Measurements from ENCODE around the gene TET1.
A peak's percentile ranks its signal among the peaks of the same experiment; 100 is the strongest.
"Not testable (repeated sequence)": the region's sequence is repeated elsewhere in the genome, so short reads cannot be mapped to it uniquely, and the experiment has no call there.

The TET1 gene

GRCh38 chr10:68560186-68560942 lies at the start of gene TET1:
Gene TET1 (plus strand): TSS chr10:68560337. CDS start chr10:68572339, 12,002 bp downstream.
- H3K27ac ChIP-seq, result no peak within 1 kb of the TSS
- DNase-seq (ENCODE audit: low read depth, low spot score), result no peak

GRCh38 chr10:68516216-68516615 lies 43.9 kb upstream of the TET1 start:
- peak overlapping the region; percentile 75 for H3K27ac ChIP-seq

GRCh38 chr10:68516766-68517165 lies 43.4 kb upstream of the TET1 start:
- peak overlapping the region; percentile 75 for H3K27ac ChIP-seq
- DNase-seq (ENCODE audit: low read depth, low spot score), result no peak

More at GRCh38 chr10:68516216-68516615, 43.9 kb upstream of the TET1 start:
- DNase-seq (ENCODE audit: low read depth, low spot score), result not testable (repeated sequence)

- peak overlapping the region; percentile 75 for H3K27ac ChIP-seq
- no peak for DNase-seq (ENCODE audit: low read depth, low spot score)
Observed at GRCh38 chr10:68517188-68517587, 42.9 kb upstream of the TET1 start.

- DNase-seq (ENCODE audit: low read depth, low spot score); H3K27ac ChIP-seq: not testable (repeated sequence)
Observed at GRCh38 chr10:68518609-68519008, 41.5 kb upstream of the TET1 start.

GRCh38 chr10:68525490-68526038 lies 34.6 kb upstream of the TET1 start:
- peak overlapping the region; percentile 83 for H3K27ac ChIP-seq
- not testable (repeated sequence) for DNase-seq (ENCODE audit: low read depth, low spot score)

- peak overlapping the region; percentile 83 for H3K27ac ChIP-seq
- DNase-seq (ENCODE audit: low read depth, low spot score), result no peak
Observed at GRCh38 chr10:68526634-68527307, 33.4 kb upstream of the TET1 start.

- H3K27ac ChIP-seq, result no peak overlapping the region
- no peak for DNase-seq (ENCODE audit: low read depth, low spot score)
Observed at GRCh38 chr10:68536973-68537372, 23.2 kb upstream of the TET1 start.

GRCh38 chr10:68537796-68538195 lies 22.3 kb upstream of the TET1 start:
- no peak for DNase-seq (ENCODE audit: low read depth, low spot score)
- H3K27ac ChIP-seq, result no peak overlapping the region

GRCh38 chr10:68543004-68543918 lies 16.9 kb upstream of the TET1 start:
- H3K27ac ChIP-seq, result peak overlapping the region; percentile 10
- DNase-seq (ENCODE audit: low read depth, low spot score), result peak; percentile 82

- DNase-seq (ENCODE audit: low read depth, low spot score), result peak; percentile 12
- no peak overlapping the region for H3K27ac ChIP-seq
Observed at GRCh38 chr10:68550747-68551411, 9.3 kb upstream of the TET1 start.

GRCh38 chr10:68553138-68553537 lies 7.0 kb upstream of the TET1 start:
- no peak for DNase-seq (ENCODE audit: low read depth, low spot score)

GRCh38 chr10:68553599-68553998 lies 6.5 kb upstream of the TET1 start:
- no peak for DNase-seq (ENCODE audit: low read depth, low spot score)
- H3K27ac ChIP-seq, result no peak overlapping the region

More at GRCh38 chr10:68553138-68553537, 7.0 kb upstream of the TET1 start:
- no peak overlapping the region for H3K27ac ChIP-seq

- H3K27ac ChIP-seq, result no peak overlapping the region
- no peak for DNase-seq (ENCODE audit: low read depth, low spot score)
Observed at GRCh38 chr10:68558478-68558877, 1.7 kb upstream of the TET1 start.

GRCh38 chr10:68559251-68559650 lies 886 bp upstream of the TET1 start:
- no peak for DNase-seq (ENCODE audit: low read depth, low spot score)
- H3K27ac ChIP-seq, result no peak overlapping the region

GRCh38 chr10:68559841-68560185 lies 324 bp upstream of the TET1 start:
- DNase-seq (ENCODE audit: low read depth, low spot score), result no peak
- no peak overlapping the region for H3K27ac ChIP-seq

- no peak overlapping the region for H3K27ac ChIP-seq
Observed at GRCh38 chr10:68560943-68561864, 1.1 kb downstream of the TET1 start.

GRCh38 chr10:68561865-68562649 lies 1.9 kb downstream of the TET1 start:
- no peak overlapping the region for H3K27ac ChIP-seq
- no peak for DNase-seq (ENCODE audit: low read depth, low spot score)

More at GRCh38 chr10:68560943-68561864, 1.1 kb downstream of the TET1 start:
- no peak for DNase-seq (ENCODE audit: low read depth, low spot score)
